GM12892 (cell line): ENCODE results near the gene ALG13.

Experiments used
- POLR2A ChIP-seq: IDR thresholded peaks from 2 replicates; pipeline ENCODE4 v1.6.1; 2011; ENCODE audit warnings: low read depth, low read length, control low read depth
- POLR2AphosphoS5 ChIP-seq: IDR thresholded peaks from 2 replicates; pipeline ENCODE4 v1.6.1; 2011; ENCODE audit warnings: low read depth, low read length, control low read depth
- TAF1 ChIP-seq: IDR thresholded peaks from 2 replicates; pipeline ENCODE4 v1.6.1; 2011; ENCODE audit warnings: low read depth, mild to moderate bottlenecking, control low read depth, low read length, borderline replicate concordance

DNA sequence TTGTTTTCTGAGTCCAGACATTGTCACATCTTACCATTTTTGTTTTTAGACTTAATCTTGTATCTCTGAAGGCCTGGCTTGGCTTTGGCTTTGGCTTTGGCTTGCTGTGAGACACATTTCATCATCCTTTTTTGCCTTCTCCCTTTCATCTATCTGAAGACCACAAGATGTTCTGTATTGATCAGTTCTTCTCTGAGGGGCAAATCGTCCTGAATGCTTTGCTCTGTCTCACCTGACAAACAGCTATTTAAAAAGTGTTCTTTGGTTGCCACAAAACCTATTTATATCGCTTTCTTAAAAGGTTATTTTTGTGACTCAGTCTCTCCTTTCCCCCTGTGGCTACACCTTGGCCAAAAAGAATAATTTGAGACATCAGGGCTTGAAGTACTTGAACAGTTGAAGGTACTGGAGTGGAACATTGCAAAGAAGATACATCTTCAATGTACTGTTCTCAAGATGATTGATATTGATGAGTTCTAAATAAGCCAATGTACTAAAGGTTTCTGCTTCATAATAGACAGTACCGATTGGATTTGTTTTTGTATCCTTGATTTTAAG lies 80.7 kb downstream of the ALG13 start:
- no peak for TF ChIP-seq POLR2AphosphoS5
- TF ChIP-seq POLR2A, result no peak
- no peak for TF ChIP-seq TAF1
